ENCODE results near the gene ARID1A.

ARID1A gene

DNA sequence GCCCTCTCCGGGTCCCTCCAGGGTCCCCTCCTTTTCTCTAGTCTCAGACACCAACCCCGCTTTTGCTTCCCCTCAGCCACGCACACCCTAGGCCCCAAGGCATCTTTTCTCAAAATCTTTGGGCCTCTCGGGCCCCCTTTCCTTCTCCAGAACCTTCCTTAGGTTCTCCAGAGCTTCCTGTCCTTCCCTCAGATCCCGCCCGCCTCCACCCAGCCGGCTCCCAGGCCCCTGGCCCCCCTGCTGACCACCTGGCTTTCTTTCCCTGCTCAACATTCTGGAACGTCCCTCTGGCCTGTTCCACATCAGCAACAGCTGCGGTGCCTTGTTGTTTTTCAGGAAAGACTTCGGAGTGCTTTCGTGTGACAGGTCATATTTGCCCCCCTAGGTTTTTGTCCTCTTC, 131.8 kb downstream of the ARID1A start:
- DNase-seq (ENCODE audit: low spot score): peak; percentile 48

DNA sequence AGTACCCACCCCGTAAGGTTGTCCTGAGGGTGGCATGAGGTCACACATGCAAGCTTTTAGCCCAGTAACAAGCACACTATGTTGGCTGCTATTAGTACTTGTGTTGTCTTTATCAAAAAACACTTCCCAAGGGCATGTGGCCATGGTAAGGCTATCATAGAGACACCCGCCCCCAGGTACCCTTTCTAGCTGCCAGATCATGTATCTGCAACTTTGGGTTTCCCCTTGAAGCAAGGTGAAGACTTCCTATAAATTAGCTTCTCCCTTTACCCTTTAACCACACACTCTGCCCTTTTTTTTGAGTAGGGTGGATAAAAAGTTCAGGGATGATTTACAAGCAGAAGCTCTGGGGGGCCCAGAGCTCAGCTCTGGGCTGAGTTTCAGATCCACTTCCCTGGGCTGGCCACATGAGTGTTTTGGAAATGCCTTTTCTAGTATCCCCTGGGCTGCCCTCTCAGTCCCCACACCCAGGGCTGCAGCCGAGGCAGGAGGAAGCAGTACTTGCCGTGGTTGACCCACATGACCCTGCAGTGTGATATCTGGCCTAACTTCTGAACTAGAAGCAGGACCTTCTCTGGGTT, 132.7 kb downstream of the ARID1A start:
- DNase-seq (ENCODE audit: low spot score): no peak

DNA sequence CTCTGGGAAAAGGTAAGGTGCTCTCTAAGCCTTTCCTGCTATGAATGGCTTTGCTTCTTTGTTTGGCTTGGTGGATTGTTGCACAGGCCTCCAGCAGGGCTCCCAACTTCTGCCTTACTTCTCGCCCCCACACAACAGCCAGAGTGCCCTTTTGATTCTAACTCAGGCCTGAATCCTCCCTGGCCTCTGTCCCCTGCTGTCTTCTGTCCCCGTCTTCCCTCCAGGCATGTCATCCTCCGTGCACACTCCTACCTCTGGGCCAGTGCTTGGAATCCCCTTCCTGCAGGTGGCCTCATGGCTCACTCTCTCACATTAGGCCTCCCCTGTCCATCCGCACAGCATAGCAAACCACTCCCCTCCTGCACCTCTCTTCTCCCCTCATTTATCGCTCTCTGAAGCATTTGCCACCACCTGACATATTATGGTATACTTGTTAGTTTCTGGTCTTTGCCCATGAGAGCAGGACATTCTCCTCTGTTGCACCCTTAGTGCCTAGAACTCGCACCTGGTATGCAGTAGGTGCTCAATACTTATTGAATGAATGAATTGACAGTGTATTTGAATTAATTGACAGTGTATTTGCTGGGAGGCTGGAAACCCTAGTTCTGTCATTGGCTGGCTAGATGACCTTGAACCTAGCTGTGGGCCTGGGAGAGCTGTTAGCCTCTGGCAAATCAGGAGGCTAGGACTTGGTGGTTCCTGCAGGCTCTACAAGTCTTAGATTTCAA, 133.5 kb downstream of the ARID1A start:
- DNase-seq (ENCODE audit: low spot score): no peak

DNA sequence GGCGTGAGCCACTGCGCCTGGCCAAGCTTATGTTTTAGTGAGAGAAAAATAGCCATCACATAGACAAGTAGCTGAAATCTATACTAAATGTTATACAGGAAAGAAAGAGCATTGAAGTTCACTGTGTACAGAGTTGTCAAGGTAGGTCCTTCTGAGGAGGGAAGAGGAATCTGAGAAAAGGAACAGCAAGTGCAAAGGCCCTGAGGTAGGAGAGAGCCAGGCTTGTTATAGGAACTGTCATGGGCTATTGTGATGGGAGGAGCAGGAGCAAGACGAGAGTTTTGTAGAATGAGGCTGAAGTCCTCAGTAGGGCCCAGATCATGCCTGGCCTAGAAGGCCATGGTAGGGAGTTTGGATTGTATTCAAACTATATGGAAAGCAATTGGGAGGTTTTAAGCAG, 135.2 kb downstream of the ARID1A start:
- DNase-seq (ENCODE audit: low spot score): no peak

Data from ecto neural progenitor cell (in vitro differentiated cells).